Thyroid gland (tissue), 4 donors: Measurements from ENCODE around the gene UNC45B.

Experiments
- POLR2A ChIP-seq, 2 donors: fragments of 450-650 bp; IDR thresholded peaks; one replicate each; pipeline ENCODE4 v1.6.1; 2017; ENCODE audit warnings: antibody characterized with exemption in 2 of 2, mild to moderate bottlenecking in 2 of 2, moderate library complexity in 1 of 2
- TF ChIP-seq, protein P1 (sequence below), 6 experiments: fragments of 200-600 bp in 3 of 6; fragments of 450-650 bp in 3 of 6; sonication (generic) in 3 of 6; IDR thresholded peaks; one replicate each; pipeline ENCODE4 v1.5.1; 2016 to 2019; ENCODE audit warnings: antibody characterized with exemption in 6 of 6, mild to moderate bottlenecking in 2 of 6, inconsistent platforms in 1 of 6, moderate library complexity in 1 of 6

DNA sequence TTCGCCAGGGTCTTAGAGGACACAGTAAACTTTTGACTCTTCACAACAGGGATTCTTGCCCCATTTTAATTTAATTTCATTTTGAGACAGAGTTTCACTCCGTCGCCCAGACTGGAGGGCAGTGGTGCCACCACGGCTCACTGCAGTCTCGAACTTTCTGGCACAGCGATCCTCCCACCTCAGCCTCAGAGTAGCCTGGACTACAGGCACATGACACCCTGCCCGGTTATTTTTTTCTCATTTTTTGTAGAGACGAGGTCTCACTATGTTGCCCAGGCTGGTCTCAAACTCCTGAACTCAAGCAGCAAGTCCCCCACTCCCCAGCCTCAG is 5.2 kb upstream of the UNC45B start:
- TF ChIP-seq, protein P1, sequence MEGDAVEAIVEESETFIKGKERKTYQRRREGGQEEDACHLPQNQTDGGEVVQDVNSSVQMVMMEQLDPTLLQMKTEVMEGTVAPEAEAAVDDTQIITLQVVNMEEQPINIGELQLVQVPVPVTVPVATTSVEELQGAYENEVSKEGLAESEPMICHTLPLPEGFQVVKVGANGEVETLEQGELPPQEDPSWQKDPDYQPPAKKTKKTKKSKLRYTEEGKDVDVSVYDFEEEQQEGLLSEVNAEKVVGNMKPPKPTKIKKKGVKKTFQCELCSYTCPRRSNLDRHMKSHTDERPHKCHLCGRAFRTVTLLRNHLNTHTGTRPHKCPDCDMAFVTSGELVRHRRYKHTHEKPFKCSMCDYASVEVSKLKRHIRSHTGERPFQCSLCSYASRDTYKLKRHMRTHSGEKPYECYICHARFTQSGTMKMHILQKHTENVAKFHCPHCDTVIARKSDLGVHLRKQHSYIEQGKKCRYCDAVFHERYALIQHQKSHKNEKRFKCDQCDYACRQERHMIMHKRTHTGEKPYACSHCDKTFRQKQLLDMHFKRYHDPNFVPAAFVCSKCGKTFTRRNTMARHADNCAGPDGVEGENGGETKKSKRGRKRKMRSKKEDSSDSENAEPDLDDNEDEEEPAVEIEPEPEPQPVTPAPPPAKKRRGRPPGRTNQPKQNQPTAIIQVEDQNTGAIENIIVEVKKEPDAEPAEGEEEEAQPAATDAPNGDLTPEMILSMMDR (IDR thresholded peaks at IDR 0.05) = peak in 1 of 6 experiments; percentile 8
- TF ChIP-seq POLR2A (IDR thresholded peaks at IDR 0.05) = no peak
